Trophoblast cell (in vitro differentiated cells and primary cell): ENCODE measurements around the gene LRRC3C.

Source experiments
- DNase-seq, 2 donors: peaks; one replicate each; pipeline ENCODE4 v3.0.0-alpha.2; 2016
- H2AFZ ChIP-seq: 2 replicates; pipeline ENCODE4 v1.6.1; 2013; ENCODE audit warnings: low read length, moderate library complexity, mild to moderate bottlenecking; ENCODE audit not compliant: insufficient read depth, poor library complexity
- H2AK5ac ChIP-seq: 2 replicates; pipeline ENCODE4 v1.6.1; 2013; ENCODE audit warnings: mild to moderate bottlenecking, low read length
- H2BK120ac ChIP-seq: 2 replicates; pipeline ENCODE4 v1.6.1; 2013; ENCODE audit warnings: low read length, mild to moderate bottlenecking, moderate library complexity; ENCODE audit not compliant: insufficient read depth, poor library complexity
- H2BK12ac ChIP-seq: 2 replicates; pipeline ENCODE4 v1.6.1; 2013; ENCODE audit warnings: mild to moderate bottlenecking, low read length, moderate library complexity
- H2BK5ac ChIP-seq: 2 replicates; pipeline ENCODE4 v1.6.1; 2013; ENCODE audit warnings: low read length, low read depth, moderate library complexity, mild to moderate bottlenecking; ENCODE audit not compliant: poor library complexity
- H3K14ac ChIP-seq: 2 replicates; pipeline ENCODE4 v1.6.1; 2013; ENCODE audit warnings: mild to moderate bottlenecking, low read length
- H3K18ac ChIP-seq: 2 replicates; pipeline ENCODE4 v1.6.1; 2013; ENCODE audit warnings: mild to moderate bottlenecking, low read length
- H3K23ac ChIP-seq: 2 replicates; pipeline ENCODE4 v1.6.1; 2013; ENCODE audit warnings: low read length
- H3K27ac ChIP-seq: 2 replicates; pipeline ENCODE4 v1.5.1; 2013; ENCODE audit warnings: low read depth, mild to moderate bottlenecking, inconsistent platforms, low read length, moderate library complexity
- H3K27me3 ChIP-seq: 2 replicates; pipeline ENCODE4 v1.6.1; 2013; ENCODE audit warnings: inconsistent platforms, mild to moderate bottlenecking, low read length, moderate library complexity; ENCODE audit not compliant: insufficient read depth
- H3K36me3 ChIP-seq, 2 experiments: 1 replicate in 1 of 2; 2 replicates in 1 of 2; pipeline ENCODE4 v1.6.1; 2013; ENCODE audit warnings: low read length in 2 of 2, mild to moderate bottlenecking in 2 of 2, moderate library complexity in 1 of 2; ENCODE audit not compliant: insufficient read depth in 2 of 2, control insufficient read depth in 1 of 2
- H3K4ac ChIP-seq: 2 replicates; pipeline ENCODE4 v1.6.1; 2013; ENCODE audit warnings: low read depth, mild to moderate bottlenecking, low read length, moderate library complexity
- H3K4me1 ChIP-seq, 2 experiments: 1 replicate in 1 of 2; 2 replicates in 1 of 2; pipeline ENCODE4 v1.6.1; 2013; ENCODE audit warnings: low read length in 2 of 2, mild to moderate bottlenecking in 2 of 2, moderate library complexity in 1 of 2; ENCODE audit not compliant: insufficient read depth in 2 of 2, control insufficient read depth in 1 of 2
- H3K4me2 ChIP-seq: 2 replicates; pipeline ENCODE4 v1.6.1; 2013; ENCODE audit warnings: inconsistent platforms, mild to moderate bottlenecking, low read length, moderate library complexity
- H3K4me3 ChIP-seq: 2 replicates; pipeline ENCODE4 v1.5.1; 2013; ENCODE audit warnings: mild to moderate bottlenecking, low read depth, low read length, inconsistent platforms
- H3K79me1 ChIP-seq: one replicate; pipeline ENCODE4 v1.6.1; 2013; ENCODE audit warnings: low read length
- H3K79me2 ChIP-seq: 2 replicates; pipeline ENCODE4 v1.6.1; 2013; ENCODE audit warnings: low read length, mild to moderate bottlenecking; ENCODE audit not compliant: control insufficient read depth, insufficient read depth, poor library complexity
- H3K9ac ChIP-seq: 2 replicates; pipeline ENCODE4 v1.6.1; 2013; ENCODE audit warnings: mild to moderate bottlenecking, low read length
- H3K9me3 ChIP-seq: 2 replicates; pipeline ENCODE4 v1.6.1; 2013; ENCODE audit warnings: low read depth, mild to moderate bottlenecking, control low read depth, inconsistent platforms, low read length; ENCODE audit not compliant: insufficient read depth
- H4K12ac ChIP-seq: 2 replicates; pipeline ENCODE4 v1.6.1; 2013; ENCODE audit warnings: low read depth, mild to moderate bottlenecking, low read length, moderate library complexity
- H4K8ac ChIP-seq: 2 replicates; pipeline ENCODE4 v1.6.1; 2013; ENCODE audit warnings: low read depth, mild to moderate bottlenecking, low read length, moderate library complexity
- H4K91ac ChIP-seq: one replicate; pipeline ENCODE4 v1.6.1; 2013; ENCODE audit warnings: low read depth, mild to moderate bottlenecking, low read length, moderate library complexity
- WGBS: extraction: QIAGEN DNeasy Blood & Tissue Kit; methylation state at CpG from one replicate; pipeline ENCODE4 v1.1.7; 2013; ENCODE audit warnings: missing lambda C conversion rate; ENCODE audit not compliant: insufficient read length, insufficient coverage; ENCODE audit errors: extremely low coverage; 5-methylcytosine and 5-hydroxymethylcytosine counted together

The LRRC3C gene

GRCh38 chr17:39970157-39970692, 42.7 kb downstream of the LRRC3C start:
- H3K4me1 ChIP-seq, result no peaks in the 10 kb centered on the region
- H2AK5ac ChIP-seq, result no peak overlapping the region
- no peak for DNase-seq
- no peaks in the 10 kb centered on the region for H3K36me3 ChIP-seq
- H2AFZ ChIP-seq, result no peak overlapping the region
- H3K79me1 ChIP-seq, result no peaks in the 10 kb centered on the region
- no peak overlapping the region for H2BK120ac ChIP-seq
- no peak overlapping the region for H3K23ac ChIP-seq
- H4K91ac ChIP-seq, result no peak overlapping the region
- H3K4me2 ChIP-seq, result no peak overlapping the region
- no peak overlapping the region for H2BK12ac ChIP-seq
- no peak overlapping the region for H4K8ac ChIP-seq
- H3K9me3 ChIP-seq, result no peaks in the 10 kb centered on the region
- H2BK5ac ChIP-seq, result no peak overlapping the region
- no peak overlapping the region for H3K27ac ChIP-seq
- no peak overlapping the region for H3K14ac ChIP-seq
- H3K18ac ChIP-seq, result no peak overlapping the region
- WGBS, result no CpG with 5 or more reads among the region's 7 CpGs
- no peaks in the 10 kb centered on the region for H3K79me2 ChIP-seq
- H3K27me3 ChIP-seq, result no peaks in the 10 kb centered on the region
- no peak overlapping the region for H3K4me3 ChIP-seq
- no peak overlapping the region for H3K4ac ChIP-seq
- H4K12ac ChIP-seq, result no peak overlapping the region
- no peak overlapping the region for H3K9ac ChIP-seq

GRCh38 chr17:39971076-39971603, 43.6 kb downstream of the LRRC3C start:
- Histone ChIP-seq H3K18ac (no peak overlapping the region), H3K4me2 (no peak overlapping the region), H3K79me2 (no peaks in the 10 kb centered on the region)

GRCh38 chr17:39972271-39972670, 44.7 kb downstream of the LRRC3C start:
- WGBS, result no CpG with 5 or more reads among the region's 3 CpGs
- H3K23ac ChIP-seq, result no peak overlapping the region
- no peaks in the 10 kb centered on the region for H3K4me1 ChIP-seq
- H4K8ac ChIP-seq, result no peak overlapping the region
- H3K14ac ChIP-seq, result no peak overlapping the region
- H3K4ac ChIP-seq, result no peak overlapping the region
- no peaks in the 10 kb centered on the region for H3K9me3 ChIP-seq
- no peak overlapping the region for H2BK12ac ChIP-seq
- H3K27ac ChIP-seq, result no peak overlapping the region
- DNase-seq, result peak in 1 of 2 donors; percentile 26
- no peaks in the 10 kb centered on the region for H3K27me3 ChIP-seq
- no peak overlapping the region for H3K18ac ChIP-seq
- H2BK120ac ChIP-seq, result no peak overlapping the region
- H4K12ac ChIP-seq, result no peak overlapping the region
- no peak overlapping the region for H2AK5ac ChIP-seq
- no peaks in the 10 kb centered on the region for H3K79me2 ChIP-seq
- no peak overlapping the region for H2AFZ ChIP-seq
- no peak overlapping the region for H3K4me2 ChIP-seq
- no peaks in the 10 kb centered on the region for H3K79me1 ChIP-seq
- H3K4me3 ChIP-seq, result no peak overlapping the region
- H3K36me3 ChIP-seq, result no peaks in the 10 kb centered on the region
- no peak overlapping the region for H4K91ac ChIP-seq
- no peak overlapping the region for H2BK5ac ChIP-seq
- no peak overlapping the region for H3K9ac ChIP-seq

More at GRCh38 chr17:39971076-39971603, 43.6 kb downstream of the LRRC3C start:
- Histone ChIP-seq H3K27ac (no peak overlapping the region), H3K14ac (no peak overlapping the region), H3K4me3 (no peak overlapping the region), H4K12ac (no peak overlapping the region), H3K36me3 (no peaks in the 10 kb centered on the region), H2AFZ (no peak overlapping the region), H3K4me1 (no peaks in the 10 kb centered on the region), H4K8ac (no peak overlapping the region), H3K4ac (no peak overlapping the region), H2BK5ac (no peak overlapping the region), H2BK120ac (no peak overlapping the region), H3K79me1 (no peaks in the 10 kb centered on the region), H3K27me3 (no peaks in the 10 kb centered on the region), H3K9me3 (no peaks in the 10 kb centered on the region), H3K23ac (no peak overlapping the region), H2AK5ac (no peak overlapping the region), H2BK12ac (no peak overlapping the region), H4K91ac (no peak overlapping the region), H3K9ac (no peak overlapping the region)
- DNase-seq, result peak in 1 of 2 donors; percentile 11
- no CpG with 5 or more reads among the region's 4 CpGs for WGBS

- Histone ChIP-seq H2BK12ac (no peak overlapping the region), H4K91ac (no peak overlapping the region), H3K9ac (no peak overlapping the region), H3K4me2 (no peak overlapping the region), H2AK5ac (no peak overlapping the region), H3K27me3 (no peaks in the 10 kb centered on the region), H4K8ac (no peak overlapping the region), H3K18ac (no peak overlapping the region), H4K12ac (no peak overlapping the region), H3K36me3 (no peaks in the 10 kb centered on the region), H3K4me3 (no peak overlapping the region), H3K9me3 (no peaks in the 10 kb centered on the region), H3K4me1 (no peaks in the 10 kb centered on the region), H3K79me1 (no peaks in the 10 kb centered on the region), H3K23ac (no peak overlapping the region), H2BK5ac (no peak overlapping the region), H2BK120ac (no peak overlapping the region), H3K4ac (no peak overlapping the region), H3K27ac (no peak overlapping the region), H3K14ac (no peak overlapping the region), H2AFZ (no peak overlapping the region), H3K79me2 (no peaks in the 10 kb centered on the region)
- no CpG with 5 or more reads among the region's 2 CpGs for WGBS
- DNase-seq, result peak; percentile 87 to 93
Observed at GRCh38 chr17:39973496-39973895, 46.0 kb downstream of the LRRC3C start.
